ENCODE measurements around the gene KRTAP11-1. TPM values are rescaled to one million over a fixed set of nuclear protein-coding genes. Genes with fewer than 3 reads are reported as not detected.

KRTAP11-1 gene
- not detected in 2 replicates for total RNA-seq

GRCh38 chr21:30881480-30881879 lies at the start of gene KRTAP11-1:
Gene KRTAP11-1, minus strand, starts transcription at chr21:30881580. Its CDS starts 56 bp downstream, at chr21:30881524.

Other genes starting within 250 kb of the KRTAP11-1 start
- gene KRTAP20-2, start 246.4 kb downstream of the KRTAP11-1 start, total RNA-seq = not detected in 2 replicates
- gene KRTAP20-3, start 238.7 kb downstream of the KRTAP11-1 start, total RNA-seq = not detected in 2 replicates
- gene KRTAP21-3, start 162.8 kb downstream of the KRTAP11-1 start, total RNA-seq = not detected in 2 replicates
- not detected in 2 replicates for gene KRTAP21-2, start 134.3 kb downstream of the KRTAP11-1 start, total RNA-seq
- not detected in 2 replicates for gene KRTAP21-1, start 126.2 kb downstream of the KRTAP11-1 start, total RNA-seq
- gene KRTAP8-1, start 68.3 kb downstream of the KRTAP11-1 start, total RNA-seq = not detected in 2 replicates
- not detected in 2 replicates for gene KRTAP7-1, start 51.8 kb downstream of the KRTAP11-1 start, total RNA-seq
- gene KRTAP19-8, start 156.9 kb upstream of the KRTAP11-1 start, total RNA-seq = not detected in 2 replicates